Muscle layer of colon (tissue), 2 donors: ENCODE data around the gene FAF1.
"Not testable (repeated sequence)": the region's sequence is repeated elsewhere in the genome, so short reads cannot be mapped to it uniquely, and the experiment has no call there.

Experiments used
- H3K27ac ChIP-seq: one replicate; pipeline ENCODE4 v1.7.0; 2013; ENCODE audit warnings: low read depth, mild to moderate bottlenecking, low read length, moderate library complexity
- H3K27me3 ChIP-seq, 2 donors: one replicate each; pipeline ENCODE4 v1.7.0; 2013; ENCODE audit warnings: low read length in 2 of 2, mild to moderate bottlenecking in 2 of 2; ENCODE audit not compliant: insufficient read depth in 2 of 2, control insufficient read depth in 1 of 2
- H3K36me3 ChIP-seq: one replicate; pipeline ENCODE4 v1.7.0; 2013; ENCODE audit warnings: mild to moderate bottlenecking, low read length; ENCODE audit not compliant: insufficient read depth
- H3K4me1 ChIP-seq: one replicate; pipeline ENCODE4 v1.7.0; 2013; ENCODE audit warnings: mild to moderate bottlenecking, low read length; ENCODE audit not compliant: insufficient read depth
- H3K4me3 ChIP-seq, 2 donors: one replicate each; pipeline ENCODE4 v1.7.0; 2013; ENCODE audit warnings: low read length in 2 of 2, low read depth in 1 of 2, mild to moderate bottlenecking in 1 of 2, moderate library complexity in 1 of 2
- H3K9ac ChIP-seq: one replicate; pipeline ENCODE4 v1.7.0; 2013; ENCODE audit warnings: low read length
- H3K9me3 ChIP-seq: one replicate; pipeline ENCODE4 v1.7.0; 2013; ENCODE audit warnings: mild to moderate bottlenecking, low read length
- donor health status: abdominal sarcoma.
- donor health status: Adenocarcinoma of cecum.

FAF1 gene

GRCh38 chr1:50796272-50796671 is 163.8 kb downstream of the FAF1 start:
- no peaks in the 10 kb centered on the region for H3K9me3 ChIP-seq
- H3K36me3 ChIP-seq: no peaks in the 10 kb centered on the region
- no peak overlapping the region for H3K4me3 ChIP-seq
- peaks cover 6% of the 10 kb centered on the region for H3K4me1 ChIP-seq
- H3K9ac ChIP-seq: no peak overlapping the region
- H3K27me3 ChIP-seq: no peaks in the 10 kb centered on the region
- H3K27ac ChIP-seq: no peak overlapping the region

GRCh38 chr1:50793521-50793920 is 166.5 kb downstream of the FAF1 start:
- Histone ChIP-seq H3K9me3 (no peaks in the 10 kb centered on the region), H3K4me3 (no peak overlapping the region), H3K27me3 (no peaks in the 10 kb centered on the region), H3K4me1 (no peaks in the 10 kb centered on the region), H3K36me3 (no peaks in the 10 kb centered on the region), H3K9ac (no peak overlapping the region), H3K27ac (no peak overlapping the region)

- no peak overlapping the region for H3K27ac ChIP-seq
Observed at GRCh38 chr1:50787266-50787665, 172.8 kb downstream of the FAF1 start.

GRCh38 chr1:50783286-50783685 is 176.8 kb downstream of the FAF1 start:
- Histone ChIP-seq H3K9me3 (no peaks in the 10 kb centered on the region), H3K4me3 (no peak overlapping the region)

More at GRCh38 chr1:50787266-50787665, 172.8 kb downstream of the FAF1 start:
- Histone ChIP-seq H3K4me1 (no peaks in the 10 kb centered on the region), H3K4me3 (no peak overlapping the region), H3K27me3 (no peaks in the 10 kb centered on the region), H3K9ac (no peak overlapping the region), H3K9me3 (no peaks in the 10 kb centered on the region), H3K36me3 (no peaks in the 10 kb centered on the region)

GRCh38 chr1:50780797-50781196 is 179.3 kb downstream of the FAF1 start:
- Histone ChIP-seq H3K9me3 (no peaks in the 10 kb centered on the region), H3K4me1 (no peaks in the 10 kb centered on the region)

More at GRCh38 chr1:50783286-50783685, 176.8 kb downstream of the FAF1 start:
- H3K9ac ChIP-seq: no peak overlapping the region
- H3K36me3 ChIP-seq: peaks cover 9% of the 10 kb centered on the region
- no peak overlapping the region for H3K27ac ChIP-seq
- H3K27me3 ChIP-seq: no peaks in the 10 kb centered on the region
- H3K4me1 ChIP-seq: no peaks in the 10 kb centered on the region

GRCh38 chr1:50779801-50780200 is 180.3 kb downstream of the FAF1 start:
- Histone ChIP-seq H3K27ac (no peak overlapping the region), H3K27me3 (no peaks in the 10 kb centered on the region), H3K36me3 (peaks cover 9% of the 10 kb centered on the region), H3K4me1 (no peaks in the 10 kb centered on the region), H3K4me3 (no peak overlapping the region), H3K9me3 (no peaks in the 10 kb centered on the region), H3K9ac (no peak overlapping the region)

More at GRCh38 chr1:50780797-50781196, 179.3 kb downstream of the FAF1 start:
- no peak overlapping the region for H3K27ac ChIP-seq
- H3K9ac ChIP-seq: no peak overlapping the region
- H3K27me3 ChIP-seq: no peaks in the 10 kb centered on the region
- H3K4me3 ChIP-seq: no peak overlapping the region
- H3K36me3 ChIP-seq: peaks cover 9% of the 10 kb centered on the region

GRCh38 chr1:50775740-50776139 is 184.3 kb downstream of the FAF1 start:
- Histone ChIP-seq H3K27me3 (no peaks in the 10 kb centered on the region), H3K36me3 (peaks cover 8% of the 10 kb centered on the region), H3K27ac (no peak overlapping the region), H3K4me3 (no peak overlapping the region), H3K9ac (no peak overlapping the region), H3K4me1 (no peaks in the 10 kb centered on the region), H3K9me3 (no peaks in the 10 kb centered on the region)

GRCh38 chr1:50774759-50775351 is 185.2 kb downstream of the FAF1 start:
- no peaks in the 10 kb centered on the region for H3K36me3 ChIP-seq

GRCh38 chr1:50766688-50767087 is 193.4 kb downstream of the FAF1 start:
- no peak overlapping the region for H3K4me3 ChIP-seq
- no peak overlapping the region for H3K27ac ChIP-seq
- H3K36me3 ChIP-seq: no peaks in the 10 kb centered on the region
- no peaks in the 10 kb centered on the region for H3K27me3 ChIP-seq
- H3K9me3 ChIP-seq: no peaks in the 10 kb centered on the region
- no peak overlapping the region for H3K9ac ChIP-seq
- no peaks in the 10 kb centered on the region for H3K4me1 ChIP-seq

More at GRCh38 chr1:50774759-50775351, 185.2 kb downstream of the FAF1 start:
- H3K9ac ChIP-seq: no peak overlapping the region
- no peaks in the 10 kb centered on the region for H3K9me3 ChIP-seq
- H3K4me3 ChIP-seq: no peak overlapping the region
- no peaks in the 10 kb centered on the region for H3K27me3 ChIP-seq
- no peaks in the 10 kb centered on the region for H3K4me1 ChIP-seq
- H3K27ac ChIP-seq: no peak overlapping the region

- not testable (repeated sequence) for H3K4me1 ChIP-seq, H3K9me3 ChIP-seq, H3K9ac ChIP-seq, H3K27me3 ChIP-seq, H3K36me3 ChIP-seq, H3K4me3 ChIP-seq, H3K27ac ChIP-seq
Observed at GRCh38 chr1:50756543-50756942, 203.5 kb downstream of the FAF1 start.

GRCh38 chr1:50754764-50755163 is 205.3 kb downstream of the FAF1 start:
- H3K9me3 ChIP-seq, H3K4me1 ChIP-seq, H3K9ac ChIP-seq, H3K27me3 ChIP-seq, H3K27ac ChIP-seq, H3K36me3 ChIP-seq, H3K4me3 ChIP-seq: not testable (repeated sequence)

GRCh38 chr1:50750021-50750619 is 209.9 kb downstream of the FAF1 start:
- Histone ChIP-seq H3K9me3 (no peaks in the 10 kb centered on the region), H3K4me1 (no peaks in the 10 kb centered on the region), H3K9ac (no peak overlapping the region), H3K27me3 (no peaks in the 10 kb centered on the region), H3K27ac (no peak overlapping the region), H3K36me3 (no peaks in the 10 kb centered on the region), H3K4me3 (no peak overlapping the region)
